NCI-H1105 (cell line): ENCODE measurements around the gene DET1.

Source experiments
- DNase-seq: peaks from one replicate; lab custom pipeline; 2025; lab: John Stamatoyannopoulos, UW

The DET1 gene

DNA sequence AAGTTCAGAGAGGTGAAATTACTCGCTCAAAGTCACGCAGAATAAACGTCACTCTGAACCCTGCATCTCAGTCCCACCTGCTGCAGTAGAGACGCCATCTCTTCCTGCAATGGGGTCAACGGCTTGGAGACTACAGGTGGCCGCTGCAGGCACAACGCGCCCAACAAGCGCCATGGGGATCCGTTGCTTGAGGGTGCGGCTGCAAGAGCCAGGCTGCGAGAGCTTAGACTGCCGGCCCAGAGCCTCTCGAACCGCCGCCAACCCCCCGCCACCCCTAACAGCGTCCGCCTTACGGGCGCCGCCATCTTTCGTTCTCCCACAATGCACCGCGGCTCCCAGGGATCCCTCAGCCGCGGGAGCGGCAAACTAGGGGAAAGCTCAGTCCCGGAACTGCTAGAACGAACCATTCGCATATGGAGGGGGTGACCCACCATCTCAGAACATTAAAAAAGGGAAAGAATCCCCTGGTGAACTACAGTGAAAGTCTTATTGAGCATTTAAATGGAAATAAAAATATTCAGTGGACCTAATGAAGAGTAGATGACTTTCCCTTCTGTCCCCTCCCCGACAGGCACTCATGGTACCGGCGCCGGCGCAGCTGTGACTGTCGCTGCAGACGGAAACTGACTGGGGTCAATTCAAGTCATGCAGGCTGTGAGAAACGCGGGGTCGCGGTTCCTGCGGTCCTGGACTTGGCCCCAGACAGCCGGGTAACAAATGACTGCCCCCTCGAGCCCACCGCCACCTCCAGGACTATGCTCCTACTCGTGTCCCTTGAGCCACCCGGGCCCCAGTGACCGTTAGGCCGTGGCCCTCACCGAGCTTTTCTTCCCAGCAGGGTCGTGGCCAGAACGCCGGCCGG, 79.2 kb downstream of the DET1 start, which contains the start of the genes MRPL46 and MRPS11:
TSS of gene MRPL46 (minus strand) at position 316 of the 862 bp plus-strand sequence. CDS start at position 305, 11 bp downstream.
TSS of gene MRPS11 (plus strand) at position 636 of the 862 bp plus-strand sequence. CDS start at position 646, 10 bp downstream.
- peak; percentile 64 for DNase-seq

DNA sequence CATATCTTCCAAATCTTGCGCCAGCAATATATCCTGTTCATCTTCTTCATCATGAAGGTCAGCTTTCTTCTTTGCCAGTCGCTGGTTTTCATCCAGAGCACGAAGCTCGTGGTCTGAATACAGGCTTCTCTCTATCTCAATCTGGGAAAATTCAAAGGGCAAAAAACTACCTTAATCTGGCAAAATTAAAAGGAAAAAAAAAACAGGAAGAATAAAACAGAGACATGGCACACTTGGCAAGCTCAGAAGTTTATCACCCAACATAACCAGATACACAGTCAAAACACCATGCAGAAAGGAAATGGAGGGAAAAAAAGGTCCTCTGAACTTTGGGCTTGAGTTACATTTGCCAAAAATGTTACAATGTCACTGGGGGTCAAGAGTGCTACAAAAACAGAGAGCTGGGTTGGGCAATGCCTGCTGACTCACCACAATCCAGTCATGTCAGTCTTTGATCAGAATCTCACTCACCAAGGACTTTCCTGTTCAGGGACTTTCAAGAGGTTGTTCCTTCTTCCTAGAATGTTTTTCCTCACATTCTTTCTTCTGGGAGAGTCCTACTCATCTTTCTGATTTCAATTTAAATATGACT, 80.8 kb downstream of the DET1 start:
- no peak for DNase-seq

- no peak for DNase-seq
Observed at GRCh38 chr15:88463870-88464532, 82.5 kb downstream of the DET1 start.
